ENCODE measurements around the gene ADD2. TPM values are rescaled to one million over a fixed set of nuclear protein-coding genes. Genes with fewer than 3 reads are reported as not detected.

The ADD2 gene
- total RNA-seq, 1 experiment from 2014 or later, result 0.23 TPM

- no peaks in the 10 kb centered on the region for H3K36me3 Mint-ChIP-seq (ENCODE audit: insufficient read depth, unreplicated experiment)
- no peak for DNase-seq (ENCODE audit: unreplicated experiment)
- H3K27ac Mint-ChIP-seq (ENCODE audit: low read depth, unreplicated experiment), result no peak overlapping the region
- ChIA-PET CTCF (no interaction called here), POLR2A (no interaction called here)
- H3K4me3 Mint-ChIP-seq (ENCODE audit: unreplicated experiment), result no peak overlapping the region
- intact Hi-C loops (cut with micrococcal nuclease), result no loop called here
- TF ChIP-seq CTCF (IDR thresholded peaks at IDR 0.05; ENCODE audit: unreplicated experiment), result no peak
- no peaks in the 10 kb centered on the region for H3K27me3 Mint-ChIP-seq (ENCODE audit: insufficient read depth, unreplicated experiment)
- H3K9me3 Mint-ChIP-seq (ENCODE audit: unreplicated experiment), result no peaks in the 10 kb centered on the region
- H3K4me1 Mint-ChIP-seq (ENCODE audit: insufficient read depth, unreplicated experiment), result no peaks in the 10 kb centered on the region
- BruUV-seq (replicated peaks), result no TSS peak
These were observed 89.3 kb downstream of the ADD2 start for GRCh38 chr2:70678576-70679143.

DNA sequence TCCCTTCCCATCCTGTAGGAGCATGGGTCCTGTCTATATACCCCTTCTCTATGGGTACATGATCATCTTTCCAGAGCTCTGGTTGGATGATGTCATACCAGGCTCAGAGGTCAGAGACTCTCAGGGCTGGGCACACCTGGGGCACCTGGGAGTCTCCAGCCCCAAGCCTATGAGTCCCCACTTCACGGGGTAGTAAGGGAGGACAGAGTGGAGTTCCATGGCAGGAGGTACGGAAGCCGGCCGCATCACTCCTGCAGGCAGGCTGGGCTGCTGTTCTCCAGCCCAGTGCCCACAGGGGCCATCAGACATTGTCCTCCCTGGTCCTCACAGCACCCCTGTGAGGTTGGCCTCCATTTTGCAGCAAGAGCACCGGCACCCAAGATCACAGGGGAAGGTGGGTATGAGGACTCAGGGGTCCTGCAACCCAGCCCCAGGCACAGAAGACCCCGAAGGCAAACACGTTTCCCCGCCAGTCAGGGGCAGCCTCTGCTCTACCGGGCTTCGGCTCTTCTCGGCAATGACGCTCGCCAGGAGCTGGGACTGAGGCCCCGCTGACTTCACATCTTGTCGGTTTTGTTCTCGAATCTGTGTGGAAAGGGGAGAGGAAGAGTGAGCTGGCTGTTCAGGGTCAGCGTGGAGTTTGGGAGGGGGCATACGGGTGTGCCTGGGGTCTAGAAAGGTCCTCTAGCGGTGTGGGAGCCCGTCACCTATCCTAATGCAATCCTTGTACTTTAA, 91.5 kb downstream of the ADD2 start:
- Mint-ChIP-seq H3K36me3 (ENCODE audit: insufficient read depth, unreplicated experiment) (no peaks in the 10 kb centered on the region), H3K27me3 (ENCODE audit: insufficient read depth, unreplicated experiment) (no peaks in the 10 kb centered on the region), H3K27ac (ENCODE audit: low read depth, unreplicated experiment) (no peak overlapping the region), H3K9me3 (ENCODE audit: unreplicated experiment) (no peaks in the 10 kb centered on the region), H3K4me1 (ENCODE audit: insufficient read depth, unreplicated experiment) (no peaks in the 10 kb centered on the region), H3K4me3 (ENCODE audit: unreplicated experiment) (no peak overlapping the region)
- POLR2A ChIA-PET, result no interaction called here
- intact Hi-C loops (cut with micrococcal nuclease), result no loop called here
- no TSS peak for BruUV-seq (replicated peaks)
- CTCF ChIA-PET, result interaction anchor here (0.6 to 0.7 kb wide), 2 partner anchors 20 to 485 kb away, joined by 3 read pairs; no protein-coding TSS in a partner anchor
- no peak for DNase-seq (ENCODE audit: unreplicated experiment)
- TF ChIP-seq CTCF (IDR thresholded peaks at IDR 0.05; ENCODE audit: unreplicated experiment), result no peak

GRCh38 chr2:70675862-70676261, 92.1 kb downstream of the ADD2 start:
- no peaks in the 10 kb centered on the region for H3K4me1 Mint-ChIP-seq (ENCODE audit: insufficient read depth, unreplicated experiment)
- no peak overlapping the region for H3K27ac Mint-ChIP-seq (ENCODE audit: low read depth, unreplicated experiment)
- intact Hi-C loops (cut with micrococcal nuclease), result no loop called here
- no peaks in the 10 kb centered on the region for H3K36me3 Mint-ChIP-seq (ENCODE audit: insufficient read depth, unreplicated experiment)
- H3K27me3 Mint-ChIP-seq (ENCODE audit: insufficient read depth, unreplicated experiment), result no peaks in the 10 kb centered on the region
- H3K9me3 Mint-ChIP-seq (ENCODE audit: unreplicated experiment), result no peaks in the 10 kb centered on the region
- no peak overlapping the region for H3K4me3 Mint-ChIP-seq (ENCODE audit: unreplicated experiment)
- TF ChIP-seq CTCF (IDR thresholded peaks at IDR 0.05; ENCODE audit: unreplicated experiment), result no peak
- ChIA-PET CTCF (interaction anchor here (0.7 kb wide), 1 partner anchor 21 kb away, joined by 3 read pairs; no protein-coding TSS in a partner anchor), POLR2A (no interaction called here)
- DNase-seq (ENCODE audit: unreplicated experiment), result no peak
- BruUV-seq (replicated peaks), result no TSS peak

- no peak for TF ChIP-seq CTCF (IDR thresholded peaks at IDR 0.05; ENCODE audit: unreplicated experiment)
- H3K36me3 Mint-ChIP-seq (ENCODE audit: insufficient read depth, unreplicated experiment), result no peaks in the 10 kb centered on the region
These were observed 93.2 kb downstream of the ADD2 start for GRCh38 chr2:70674636-70675430.

More at GRCh38 chr2:70674636-70675430, 93.2 kb downstream of the ADD2 start:
- ChIA-PET CTCF (interaction anchor here (1.6 kb wide), 2 partner anchors 12 to 110 kb away, joined by 4 read pairs; no protein-coding TSS in a partner anchor), POLR2A (no interaction called here)
- H3K4me3 Mint-ChIP-seq (ENCODE audit: unreplicated experiment), result no peak overlapping the region
- no peak overlapping the region for H3K27ac Mint-ChIP-seq (ENCODE audit: low read depth, unreplicated experiment)
- intact Hi-C loops (cut with micrococcal nuclease), result no loop called here
- H3K4me1 Mint-ChIP-seq (ENCODE audit: insufficient read depth, unreplicated experiment), result no peaks in the 10 kb centered on the region
- H3K9me3 Mint-ChIP-seq (ENCODE audit: unreplicated experiment), result no peaks in the 10 kb centered on the region
- no peak for DNase-seq (ENCODE audit: unreplicated experiment)
- H3K27me3 Mint-ChIP-seq (ENCODE audit: insufficient read depth, unreplicated experiment), result no peaks in the 10 kb centered on the region
- BruUV-seq (replicated peaks), result no TSS peak
